GM23248 (cell line): ENCODE measurements around the gene TMEM181.

Source experiments
- EZH2 ChIP-seq: fragments of 200-600 bp; sonication (generic); IDR thresholded peaks from 2 replicates; pipeline ENCODE4 v1.6.1; 2018; ENCODE audit warnings: antibody characterized with exemption, mild to moderate bottlenecking; ENCODE audit not compliant: insufficient read depth, poor library complexity, severe bottlenecking
- EZH2phosphoT487 ChIP-seq: fragments of 200-600 bp; sonication (generic); IDR thresholded peaks from 2 replicates; pipeline ENCODE4 v1.6.1; 2018; ENCODE audit warnings: antibody characterized with exemption, moderate library complexity, mild to moderate bottlenecking, low read depth; ENCODE audit not compliant: insufficient read depth

GRCh38 chr6:158599635-158600034, 39.7 kb downstream of the TMEM181 start:
- TF ChIP-seq EZH2phosphoT487, result no peak
- no peak for TF ChIP-seq EZH2
